Neural cell (in vitro differentiated cells): ENCODE measurements around the gene ZNF420.

Experiments
- POLR2AphosphoS5 ChIP-seq: IDR thresholded peaks from 2 replicates; pipeline ENCODE4 v1.6.1; 2012
- TF ChIP-seq, protein P1 (sequence below): fragments of 450-650 bp; IDR thresholded peaks from 2 replicates; pipeline ENCODE4 v1.5.1; 2014; ENCODE audit warnings: antibody characterized with exemption, mild to moderate bottlenecking, moderate library complexity; ENCODE audit not compliant: poor library complexity, severe bottlenecking

DNA sequence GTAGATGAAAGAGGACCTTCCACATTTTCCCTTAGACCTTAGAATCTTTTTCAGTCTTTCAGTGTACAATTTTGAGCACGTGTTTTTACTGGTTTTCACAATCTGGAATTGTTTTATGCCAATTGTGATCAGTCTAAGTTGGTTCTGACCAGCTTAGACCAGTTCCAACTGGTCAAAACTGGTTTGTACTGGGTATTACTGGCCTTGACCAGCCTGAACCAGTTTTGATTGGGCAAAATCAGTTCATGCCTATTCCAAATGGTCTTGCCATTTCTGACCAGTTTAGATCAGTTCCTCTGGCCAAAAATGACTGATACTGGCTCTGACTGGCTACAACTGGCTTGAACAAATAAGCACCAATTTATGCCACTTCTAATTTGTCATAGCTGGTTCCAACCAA is 57.9 kb downstream of the ZNF420 start:
- TF ChIP-seq, protein P1, sequence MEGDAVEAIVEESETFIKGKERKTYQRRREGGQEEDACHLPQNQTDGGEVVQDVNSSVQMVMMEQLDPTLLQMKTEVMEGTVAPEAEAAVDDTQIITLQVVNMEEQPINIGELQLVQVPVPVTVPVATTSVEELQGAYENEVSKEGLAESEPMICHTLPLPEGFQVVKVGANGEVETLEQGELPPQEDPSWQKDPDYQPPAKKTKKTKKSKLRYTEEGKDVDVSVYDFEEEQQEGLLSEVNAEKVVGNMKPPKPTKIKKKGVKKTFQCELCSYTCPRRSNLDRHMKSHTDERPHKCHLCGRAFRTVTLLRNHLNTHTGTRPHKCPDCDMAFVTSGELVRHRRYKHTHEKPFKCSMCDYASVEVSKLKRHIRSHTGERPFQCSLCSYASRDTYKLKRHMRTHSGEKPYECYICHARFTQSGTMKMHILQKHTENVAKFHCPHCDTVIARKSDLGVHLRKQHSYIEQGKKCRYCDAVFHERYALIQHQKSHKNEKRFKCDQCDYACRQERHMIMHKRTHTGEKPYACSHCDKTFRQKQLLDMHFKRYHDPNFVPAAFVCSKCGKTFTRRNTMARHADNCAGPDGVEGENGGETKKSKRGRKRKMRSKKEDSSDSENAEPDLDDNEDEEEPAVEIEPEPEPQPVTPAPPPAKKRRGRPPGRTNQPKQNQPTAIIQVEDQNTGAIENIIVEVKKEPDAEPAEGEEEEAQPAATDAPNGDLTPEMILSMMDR, result no peak
- TF ChIP-seq POLR2AphosphoS5, result no peak
